Activated CD8-positive, alpha-beta memory T cell treated with anti-CD3 and anti-CD28 coated beads, Interleukin-2, amount 50 U/mL, for 48 hours (primary cell): ENCODE results near the gene C6orf58.
"Not testable (repeated sequence)": the region's sequence is repeated elsewhere in the genome, so short reads cannot be mapped to it uniquely, and the experiment has no call there.

Experiments used
- DNase-seq: peaks from one replicate; pipeline ENCODE4 v3.0.0-alpha.2; 2020

Gene C6orf58

GRCh38 chr6:127593456-127593855 is 16.5 kb downstream of the C6orf58 start:
- DNase-seq = not testable (repeated sequence)

GRCh38 chr6:127606131-127606562 is 29.2 kb downstream of the C6orf58 start:
- DNase-seq = no peak

- DNase-seq = no peak
Measured at GRCh38 chr6:127608554-127609270, 31.7 kb downstream of the C6orf58 start.

GRCh38 chr6:127618729-127619128 is 41.8 kb downstream of the C6orf58 start:
- DNase-seq = no peak

- DNase-seq = no peak
Measured at GRCh38 chr6:127630800-127631199, 53.8 kb downstream of the C6orf58 start.

GRCh38 chr6:127634178-127634577 is 57.2 kb downstream of the C6orf58 start:
- no peak for DNase-seq

- DNase-seq = no peak
Measured at GRCh38 chr6:127635091-127635490, 58.1 kb downstream of the C6orf58 start.

- DNase-seq = no peak
Measured at GRCh38 chr6:127637830-127638409, 60.9 kb downstream of the C6orf58 start.
